Cerebellar nuclear complex (tissue), 1 donor: ENCODE results near the gene MINDY2.

Experiments used
- DNase-seq, 2 experiments: peaks; one replicate each; lab custom pipeline; 2025; lab: John Stamatoyannopoulos, UW

MINDY2 gene

DNA sequence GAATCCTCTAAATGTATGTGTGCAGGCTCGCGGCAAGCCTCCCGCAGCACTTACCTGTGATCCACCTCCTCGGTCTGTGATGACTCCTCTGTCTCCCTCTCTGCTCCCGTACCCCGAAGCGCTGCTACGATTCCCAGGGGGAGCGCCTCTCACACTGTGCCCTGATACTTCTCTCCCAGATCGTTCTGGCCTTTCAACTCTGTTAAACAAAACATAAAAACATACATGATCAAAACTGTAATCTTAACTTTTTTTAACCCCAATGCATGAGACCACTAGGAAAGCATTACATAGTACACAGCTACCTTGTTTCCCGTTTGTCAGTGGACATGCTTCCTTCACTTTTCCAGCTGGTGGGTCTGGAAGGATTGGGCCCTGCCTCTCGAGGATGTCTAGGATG, 115.8 kb downstream of the MINDY2 start:
- no peak for DNase-seq

DNA sequence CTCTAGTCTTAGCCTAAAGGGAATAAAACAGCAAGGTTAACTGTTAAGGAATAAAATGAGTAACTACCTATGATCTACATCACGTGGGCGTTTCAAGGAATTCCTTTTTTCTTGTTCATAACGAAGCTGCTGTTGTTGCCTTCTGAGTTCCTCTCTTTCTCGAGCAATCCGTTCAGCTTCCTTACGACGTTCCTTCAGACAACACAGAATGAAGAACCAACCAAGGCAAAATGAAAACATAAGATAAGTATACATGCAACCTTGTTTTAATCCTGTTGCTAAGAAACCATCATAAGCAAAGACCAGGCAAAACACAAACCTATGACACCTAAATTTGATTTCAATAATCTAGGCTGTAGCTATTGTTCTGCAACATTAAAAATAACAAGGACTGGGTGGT, 118.3 kb downstream of the MINDY2 start:
- DNase-seq: no peak

DNA sequence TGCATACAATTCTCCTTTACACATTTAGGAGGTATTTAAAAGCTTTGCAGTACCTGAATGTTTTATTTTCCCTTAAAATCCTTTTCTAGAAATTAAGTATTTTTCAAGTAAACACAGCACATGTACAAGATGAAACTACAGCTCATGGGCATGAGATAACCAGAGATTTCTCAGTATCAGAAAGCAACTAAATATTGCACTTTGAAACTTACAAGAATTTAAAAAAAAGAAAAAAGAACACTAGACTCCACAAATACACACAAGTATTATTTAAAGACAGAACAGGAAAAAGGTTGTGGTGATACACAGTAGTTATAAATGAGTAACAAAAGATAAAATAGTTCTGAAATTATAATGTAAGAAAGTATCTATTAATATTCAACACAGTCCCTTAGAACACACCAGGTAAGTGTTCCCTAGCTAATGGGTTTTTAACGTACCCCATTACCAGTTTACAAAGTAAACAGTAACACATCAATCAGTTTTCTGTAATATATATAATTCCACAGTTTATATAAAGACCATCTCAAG, 127.1 kb downstream of the MINDY2 start:
- DNase-seq: no peak

DNA sequence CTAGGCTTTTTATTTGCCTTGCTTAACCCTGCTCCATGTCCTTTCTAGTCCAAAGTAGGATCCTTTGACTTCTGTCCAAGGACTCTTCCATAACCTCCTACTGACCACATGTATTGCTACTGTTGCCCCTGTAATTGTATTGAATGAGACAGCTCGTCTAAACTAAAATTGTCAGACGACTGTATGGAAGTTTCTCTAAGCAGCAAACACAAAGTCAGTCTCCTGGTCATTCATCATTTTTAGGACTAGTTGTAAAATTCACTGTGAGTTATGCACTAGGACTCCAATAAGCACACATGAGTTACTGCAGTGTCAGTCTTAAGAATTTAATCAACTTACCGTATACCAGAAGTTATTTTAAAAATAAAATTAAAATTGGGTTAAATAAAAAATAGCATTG, 129.5 kb downstream of the MINDY2 start:
- DNase-seq: no peak

DNA sequence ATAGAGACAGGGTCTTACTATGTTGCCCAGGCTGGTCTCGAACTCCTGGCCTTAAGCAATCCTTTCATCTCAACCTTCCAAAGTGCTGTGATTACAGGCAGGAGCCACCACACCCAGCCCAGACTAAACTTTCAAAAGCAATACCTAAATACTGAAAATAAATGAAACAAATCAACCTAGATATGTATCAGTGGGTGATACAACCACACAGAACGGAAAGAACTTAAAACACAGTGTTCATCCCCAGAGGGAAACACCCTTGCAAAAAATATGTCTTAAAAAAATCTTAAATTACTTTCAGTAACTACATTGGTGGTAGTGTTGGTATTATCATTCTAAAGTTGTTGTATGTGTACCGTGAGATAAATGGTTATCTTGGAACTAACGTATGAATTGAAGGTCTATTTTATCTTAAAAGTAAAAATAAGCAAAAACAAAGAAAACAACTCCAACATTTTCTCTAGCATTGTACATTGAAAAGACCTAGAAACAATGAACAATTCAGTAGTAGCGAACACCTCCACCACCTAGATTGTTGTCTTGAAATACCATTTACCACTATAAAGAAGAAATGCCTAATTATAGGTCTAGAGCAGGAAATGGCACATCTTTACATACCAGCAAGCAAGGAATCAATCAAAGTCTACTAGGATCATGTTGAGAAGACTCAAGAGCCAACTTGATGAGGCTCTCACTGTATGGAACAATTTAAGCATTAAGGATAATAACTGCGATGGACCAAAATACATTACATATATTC, 137.6 kb downstream of the MINDY2 start:
- DNase-seq: no peak

DNA sequence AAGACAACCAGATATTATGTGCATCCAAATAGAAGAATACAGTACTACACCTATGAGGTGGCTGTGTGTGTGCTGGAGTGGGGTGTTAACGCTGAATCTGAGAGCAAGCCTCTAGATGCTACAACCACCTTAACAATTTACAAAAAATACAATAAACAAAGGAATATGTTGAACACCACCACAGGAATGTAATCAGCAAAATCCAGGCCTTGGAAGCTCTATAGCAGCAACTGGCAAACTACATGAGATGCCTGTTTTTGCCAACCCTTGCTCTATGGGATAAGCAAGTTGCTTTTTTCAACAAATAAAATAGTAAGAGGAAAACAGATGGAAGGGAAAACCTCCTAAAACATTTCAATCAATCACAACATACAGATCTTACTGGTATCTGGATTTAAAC, 138.5 kb downstream of the MINDY2 start:
- no peak for DNase-seq

DNA sequence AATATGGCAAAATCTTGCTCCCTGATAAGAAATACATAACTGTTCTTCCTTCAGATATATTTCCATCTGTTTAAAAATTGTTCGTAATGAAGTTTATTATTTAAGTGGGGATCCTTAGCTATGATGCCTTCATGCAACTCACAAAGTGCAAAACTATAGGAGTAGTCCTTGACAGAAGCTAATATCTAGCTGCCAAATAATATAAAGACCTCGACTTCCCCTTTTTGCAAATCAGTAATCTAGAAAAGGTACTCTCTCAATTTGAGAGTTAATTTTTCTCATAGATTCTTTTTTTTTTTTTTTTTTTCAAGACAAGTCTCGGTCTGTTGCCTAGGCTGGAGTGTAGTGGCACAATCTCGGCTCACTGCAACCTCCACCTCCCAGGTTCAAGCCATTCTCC, 139.4 kb downstream of the MINDY2 start:
- DNase-seq: no peak
